Epithelial cell of proximal tubule (primary cell): Measurements from ENCODE around the gene CDS2. TPM values are rescaled to one million over a fixed set of nuclear protein-coding genes. Genes with fewer than 3 reads are reported as not detected.

Source experiments
- DNase-seq: peaks from one replicate; pipeline ENCODE4 v3.0.0-alpha.2; 2011; ENCODE audit warnings: low read depth
- H3K4me3 ChIP-seq: 2 replicates; pipeline ENCODE4 v1.5.1; 2011; ENCODE audit warnings: low read depth, mild to moderate bottlenecking, low read length
- total RNA-seq: library from RNA; depleted of rRNA; stranded (reverse); fragments of >200 nt; gene quantifications from 2 replicates; pipeline ENCODE4 v1.2.3, GENCODE V29; 2015
- TF ChIP-seq, protein P1 (sequence below): conservative IDR thresholded peaks from 2 replicates; pipeline ENCODE4 v1.5.1; 2012; ENCODE audit warnings: low read depth, mild to moderate bottlenecking, low read length

Gene CDS2
- total RNA-seq, 1 donor from 2014 or later, result 18.7 TPM

DNA sequence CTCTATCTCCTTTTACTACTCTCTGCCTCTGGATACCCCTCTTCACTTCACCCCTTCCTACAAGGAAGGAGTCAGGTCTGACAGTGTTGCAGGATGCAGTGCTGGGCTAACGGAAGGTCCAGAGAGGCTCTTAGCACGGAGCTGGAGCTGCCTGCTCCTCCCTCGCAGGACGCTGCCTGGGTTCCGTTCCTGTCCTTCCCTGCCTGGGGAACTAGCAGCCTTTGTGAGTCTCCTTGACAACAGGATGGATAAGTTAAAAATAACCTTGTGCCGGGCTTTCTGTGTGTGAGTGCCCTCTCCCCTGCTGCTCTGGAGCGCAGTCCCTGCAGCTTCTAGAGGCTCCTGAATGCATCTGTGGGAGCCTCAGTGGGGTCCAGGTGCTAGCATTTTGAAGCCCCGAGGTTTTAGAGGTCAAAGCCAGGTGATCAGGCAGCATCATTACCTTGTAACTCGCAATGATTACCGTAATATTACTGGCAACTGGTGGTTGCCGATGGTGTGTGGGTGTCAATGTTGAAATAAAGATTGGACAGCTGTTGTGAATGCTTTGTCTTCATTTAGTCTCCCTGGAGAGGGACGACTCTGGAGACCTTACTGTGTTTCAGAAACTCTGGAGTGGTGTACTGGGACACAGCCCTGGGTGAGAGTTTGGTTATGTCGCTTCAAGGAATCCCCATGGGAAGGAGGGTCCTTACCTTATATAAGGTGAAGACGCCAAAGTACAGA, 44.4 kb downstream of the CDS2 start:
- H3K4me3 ChIP-seq, result no peak overlapping the region
- TF ChIP-seq, protein P1, sequence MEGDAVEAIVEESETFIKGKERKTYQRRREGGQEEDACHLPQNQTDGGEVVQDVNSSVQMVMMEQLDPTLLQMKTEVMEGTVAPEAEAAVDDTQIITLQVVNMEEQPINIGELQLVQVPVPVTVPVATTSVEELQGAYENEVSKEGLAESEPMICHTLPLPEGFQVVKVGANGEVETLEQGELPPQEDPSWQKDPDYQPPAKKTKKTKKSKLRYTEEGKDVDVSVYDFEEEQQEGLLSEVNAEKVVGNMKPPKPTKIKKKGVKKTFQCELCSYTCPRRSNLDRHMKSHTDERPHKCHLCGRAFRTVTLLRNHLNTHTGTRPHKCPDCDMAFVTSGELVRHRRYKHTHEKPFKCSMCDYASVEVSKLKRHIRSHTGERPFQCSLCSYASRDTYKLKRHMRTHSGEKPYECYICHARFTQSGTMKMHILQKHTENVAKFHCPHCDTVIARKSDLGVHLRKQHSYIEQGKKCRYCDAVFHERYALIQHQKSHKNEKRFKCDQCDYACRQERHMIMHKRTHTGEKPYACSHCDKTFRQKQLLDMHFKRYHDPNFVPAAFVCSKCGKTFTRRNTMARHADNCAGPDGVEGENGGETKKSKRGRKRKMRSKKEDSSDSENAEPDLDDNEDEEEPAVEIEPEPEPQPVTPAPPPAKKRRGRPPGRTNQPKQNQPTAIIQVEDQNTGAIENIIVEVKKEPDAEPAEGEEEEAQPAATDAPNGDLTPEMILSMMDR, result no peak
- no peak for DNase-seq

- H3K4me3 ChIP-seq, result no peak overlapping the region
- TF ChIP-seq, protein P1, result no peak
- no peak for DNase-seq
These were observed 45.0 kb downstream of the CDS2 start for GRCh38 chr20:5171790-5172164.

- no peak for DNase-seq
- H3K4me3 ChIP-seq, result no peak overlapping the region
- TF ChIP-seq, protein P1, result no peak
These were observed 45.4 kb downstream of the CDS2 start for GRCh38 chr20:5172167-5172601.

DNA sequence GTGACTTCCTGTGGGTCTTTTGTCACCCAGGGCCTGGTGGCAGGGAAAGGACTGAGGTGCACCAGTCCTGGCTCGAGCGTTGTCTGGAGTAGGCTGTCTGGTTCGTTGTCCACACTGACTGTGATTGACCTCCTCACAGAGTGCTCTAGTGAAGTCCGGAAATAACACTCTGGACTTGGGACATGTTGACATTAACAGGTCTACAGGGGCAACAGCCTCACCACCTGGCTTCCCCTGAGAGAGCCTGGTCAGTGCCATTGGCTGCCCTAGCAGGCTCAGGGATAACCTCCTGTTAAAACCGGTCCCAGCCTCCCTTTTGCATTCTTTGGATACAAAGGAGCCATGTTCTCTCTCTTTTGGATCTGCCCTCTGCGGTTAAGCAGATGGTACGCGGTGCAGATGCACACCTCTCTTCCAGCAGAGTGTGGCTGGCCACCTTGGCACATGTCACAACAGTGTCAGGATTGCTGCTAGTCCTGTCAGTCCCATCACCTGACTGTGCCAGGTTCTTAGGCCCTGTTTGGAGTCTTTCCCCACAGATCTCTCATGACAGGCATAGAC, 46.2 kb downstream of the CDS2 start:
- TF ChIP-seq, protein P1, result no peak
- DNase-seq, result no peak
- H3K4me3 ChIP-seq, result no peak overlapping the region

GRCh38 chr20:5173751-5174150, 46.9 kb downstream of the CDS2 start:
- no peak for DNase-seq
- H3K4me3 ChIP-seq, result no peak overlapping the region
- TF ChIP-seq, protein P1, result no peak

- H3K4me3 ChIP-seq, result no peak overlapping the region
- DNase-seq, result no peak
- TF ChIP-seq, protein P1, result no peak
These were observed 50.3 kb downstream of the CDS2 start for GRCh38 chr20:5177071-5177470.

- no peak for DNase-seq
- H3K4me3 ChIP-seq, result no peak overlapping the region
- TF ChIP-seq, protein P1, result no peak
These were observed 51.2 kb downstream of the CDS2 start for GRCh38 chr20:5178046-5178445.
